K562 (cell line): ENCODE results near the gene JAK3. TPM values are rescaled to one million over a fixed set of nuclear protein-coding genes. Genes with fewer than 3 reads are reported as not detected.

Source experiments
- ATAC-seq: fragments of 200-7000 bp; cut with Tn5 transposase; 3 replicates; pipeline ENCODE4 v1.9.1; 2020; ENCODE audit warnings: moderate library complexity
- BruUV-seq: library from RNA; stranded (reverse); fragments of 400-500 nt; replicated peaks from 2 replicates; lab custom pipeline; 2021; lab: Mats Ljungman, UMichigan
- CTCF ChIA-PET: fragments of 300-600 bp; formaldehyde crosslinking; extraction: SDS; loops from one replicate; lab custom pipeline; 2021; ENCODE audit warnings: low intra/inter-chr PET ratio; lab: Yijun Ruan, JAX
- POLR2A ChIA-PET: fragments of 300-600, 350-650 bp; sonication (Branson Sonifier 250); formaldehyde crosslinking; extraction: SDS; loops from one replicate; lab custom pipeline; 2021; ENCODE audit warnings: antibody characterized with exemption, inconsistent platforms; lab: Yijun Ruan, JAX
- DNase-seq, 4 experiments: peaks; one replicate each; pipeline versions ENCODE4 v3.0.0 to v3.0.0-alpha.2; 2011 to 2018; ENCODE audit warnings: low spot score in 3 of 4, mixed read lengths in 3 of 4; ENCODE audit errors: extremely low read depth in 1 of 4
- FAIRE-seq: peaks from 2 replicates; lab custom pipeline; 2011; peaks lifted over from hg19 to GRCh38; lab: Jason Lieb, UNC
- H2AFZ ChIP-seq: 2 replicates; pipeline ENCODE4 v1.6.0; 2011; ENCODE audit warnings: low read depth, low read length, control low read depth, inconsistent platforms
- H3K27ac ChIP-seq: fragments of 200-600 bp; 3 replicates; pipeline ENCODE4 v1.8.0; 2011; ENCODE audit warnings: low read depth, mild to moderate bottlenecking, control low read depth, inconsistent platforms, low read length, moderate library complexity, mixed read lengths; ENCODE audit errors: extremely low read depth
- H3K27me3 ChIP-seq, 2 experiments: fragments of 300-600 bp in 1 of 2; 2 replicates in 1 of 2; 3 replicates in 1 of 2; pipeline versions ENCODE4 v1.6.0 to v1.8.0; 2011; ENCODE audit warnings: inconsistent platforms in 2 of 2, low read length in 2 of 2, mild to moderate bottlenecking in 1 of 2, mixed read lengths in 1 of 2, moderate library complexity in 1 of 2; ENCODE audit not compliant: control insufficient read depth in 2 of 2, insufficient read depth in 2 of 2
- H3K36me3 ChIP-seq: fragments of 300-600 bp; 3 replicates; pipeline ENCODE4 v1.8.0; 2011; ENCODE audit warnings: mild to moderate bottlenecking, low read length, inconsistent platforms; ENCODE audit not compliant: control insufficient read depth, insufficient read depth
- H3K4me1 ChIP-seq, 2 experiments: fragments of 200-600 bp in 1 of 2; replicated peaks in 1 of 2; 2 replicates in 1 of 2; 3 replicates in 1 of 2; pipeline versions ENCODE4 v1.5.1 to v1.8.0; 2011; ENCODE audit warnings: inconsistent platforms in 2 of 2, low read length in 2 of 2, mild to moderate bottlenecking in 1 of 2, mixed read lengths in 1 of 2, moderate library complexity in 1 of 2; ENCODE audit not compliant: control insufficient read depth in 2 of 2, insufficient read depth in 2 of 2
- H3K4me2 ChIP-seq: 2 replicates; pipeline ENCODE4 v1.6.1; 2011; ENCODE audit warnings: low read length, control low read depth, inconsistent platforms, mixed read lengths; ENCODE audit not compliant: insufficient read depth
- H3K4me3 ChIP-seq: fragments of 200-600 bp; sonication (generic), shearing (Covaris generic); 2 replicates; pipeline ENCODE4 v1.5.1; 2016; ENCODE audit warnings: control low read depth, inconsistent platforms
- H3K79me2 ChIP-seq: fragments of 200-600 bp; 3 replicates; pipeline ENCODE4 v1.8.0; 2011; ENCODE audit warnings: low read length, inconsistent platforms; ENCODE audit not compliant: control insufficient read depth, insufficient read depth
- H3K9ac ChIP-seq, 2 experiments: 2 replicates each; pipeline versions ENCODE4 v1.6.0 to v1.6.1; 2011; ENCODE audit warnings: low read depth in 2 of 2, low read length in 2 of 2, control low read depth in 1 of 2, inconsistent platforms in 1 of 2, mild to moderate bottlenecking in 1 of 2, mixed read lengths in 1 of 2; ENCODE audit not compliant: insufficient read depth in 1 of 2
- H3K9me1 ChIP-seq: one replicate; pipeline ENCODE4 v1.6.0; 2011; ENCODE audit warnings: inconsistent platforms, mild to moderate bottlenecking, low read length, moderate library complexity; ENCODE audit not compliant: control insufficient read depth, insufficient read depth
- H3K9me3 ChIP-seq: replicated peaks from 2 replicates; pipeline ENCODE4 v1.5.1; 2011; ENCODE audit warnings: low read depth, low read length, inconsistent platforms; ENCODE audit not compliant: control insufficient read depth, insufficient read depth
- H4K20me1 ChIP-seq: replicated peaks from 2 replicates; pipeline ENCODE4 v1.6.1; 2011; ENCODE audit warnings: low read length, inconsistent platforms, mixed read lengths; ENCODE audit not compliant: control insufficient read depth, insufficient read depth
- ARHGAP35 ChIP-seq: fragments of 450-650 bp; IDR thresholded peaks from 2 replicates; pipeline ENCODE4 v1.6.1; 2018; ENCODE audit not compliant: partially characterized antibody
- ATF3 ChIP-seq, 2 experiments: fragments of 450-650 bp in 1 of 2; sonication (generic) in 1 of 2; formaldehyde crosslinking in 1 of 2; IDR thresholded peaks in 1 of 2; conservative IDR thresholded peaks in 1 of 2; 2 replicates each; pipeline versions ENCODE4 v1.6.1 to v1.8.1; 2016 to 2023; ENCODE audit warnings: mild to moderate bottlenecking in 2 of 2, moderate library complexity in 2 of 2, inconsistent platforms in 1 of 2, missing genetic modification reagents in 1 of 2
- HMGN3 ChIP-seq: IDR thresholded peaks from 2 replicates; pipeline ENCODE4 v1.6.1; 2011; ENCODE audit warnings: borderline replicate concordance, low read depth, mild to moderate bottlenecking, mixed read lengths, low read length; ENCODE audit not compliant: insufficient read length; ENCODE audit errors: extremely low read depth
- JUND ChIP-seq, 2 experiments: IDR thresholded peaks; 2 replicates in 1 of 2; 3 replicates in 1 of 2; pipeline ENCODE4 v1.6.1; 2011; ENCODE audit warnings: borderline replicate concordance in 2 of 2, low read depth in 2 of 2, low read length in 2 of 2, improper control_type of control experiment in 1 of 2, missing biosample characterization in 1 of 2, missing genetic modification characterization in 1 of 2, missing genetic modification reagents in 1 of 2
- POLR2G ChIP-seq: fragments of 200-400 bp; formaldehyde crosslinking; IDR thresholded peaks from 2 replicates; pipeline ENCODE4 v1.6.1; 2017; ENCODE audit warnings: low read depth, mild to moderate bottlenecking, antibody characterized with exemption, low read length, moderate library complexity
- RERE ChIP-seq: sonication (generic); formaldehyde crosslinking; IDR thresholded peaks from 2 replicates; pipeline ENCODE4 v1.8.0; 2023; ENCODE audit warnings: missing genetic modification reagents, mild to moderate bottlenecking, borderline replicate concordance
- SMARCB1 ChIP-seq: IDR thresholded peaks from 2 replicates; pipeline ENCODE4 v1.6.1; 2011; ENCODE audit warnings: improper control_type of control experiment, low read depth; ENCODE audit not compliant: insufficient read length
- ZSCAN29 ChIP-seq: fragments of 450-650 bp; IDR thresholded peaks from 2 replicates; pipeline ENCODE4 v1.6.1; 2017
- WGBS: fragments of 100-300 bp; shearing (Covaris generic); methylation state at CpG from one replicate; pipeline ENCODE4 v1.1.6; 2016; ENCODE audit warnings: low coverage, mixed read lengths; ENCODE audit not compliant: insufficient coverage; ENCODE audit errors: missing lambda C conversion rate; 5-methylcytosine and 5-hydroxymethylcytosine counted together
- in situ Hi-C: fragments of 300-500 bp; cut with MboI; formaldehyde crosslinking; loops from 4 replicates; pipeline ENCODE4 v1.15.0; 2018; ENCODE audit warnings: inconsistent platforms, mixed read lengths
- intact Hi-C: fragments of 100-400 bp; cut with micrococcal nuclease; formaldehyde crosslinking; loops from 2 replicates; pipeline ENCODE4 v1.14.2; 2022
- polyA plus RNA-seq, 8 experiments: library from polyadenylated mRNA; depleted of rRNA in 4 of 8; stranded (reverse) in 5 of 8; unstranded in 3 of 8; fragments of >200 nt; fragmentation: Nextera tagmentation in 2 of 8; fragmentation: Illumina TruSeq in 1 of 8; extraction: Ambion mirVana in 2 of 8; extraction: Trizol in 1 of 8; gene quantifications; 2 replicates each; pipeline versions ENCODE4 v1.2.1 to v1.2.3, GENCODE V29; 2011 to 2014; ENCODE audit warnings: inconsistent platforms in 1 of 8, missing spikeins in 1 of 8
- total RNA-seq, 7 experiments: library from RNA; depleted of rRNA in 6 of 7; stranded (reverse); fragments of >200 nt in 6 of 7; fragmentation: Illumina TruSeq in 2 of 7; extraction: Trizol in 2 of 7; gene quantifications; 2 replicates each; pipeline versions ENCODE4 v1.2.1 to v1.2.3, GENCODE V29; 2011 to 2021; ENCODE audit warnings: low replicate concordance in 1 of 7

The JAK3 gene
- total and polyA plus RNA-seq, 9 of the 15 experiments (the other 6 are each of a cell fraction or from before 2014, with no cell fraction given) = 0.01 to 0.18 (median 0.07) TPM; not detected in 1

GRCh38 chr19:17863520-17864182, 15.9 kb upstream of the JAK3 start:
- H3K4me3 ChIP-seq = no peak overlapping the region
- no TSS peak for BruUV-seq
- no peak overlapping the region for H2AFZ ChIP-seq
- FAIRE-seq (no peak), ATAC-seq (no peak), DNase-seq (peak in 2 of 4 experiments; percentile 3 to 21)
- peaks cover 43% of the 10 kb centered on the region for H3K79me2 ChIP-seq
- no peaks in the 10 kb centered on the region for H3K27me3 ChIP-seq
- no peak overlapping the region for H3K4me2 ChIP-seq
- peaks cover 18 to 47% of the 10 kb centered on the region in 2 experiments; a peak in 4 of 5 replicates for H3K4me1 ChIP-seq
- H3K9ac ChIP-seq = peak overlapping the region in 1 of 2 experiments; percentile 86; a peak in 2 of 4 replicates
- peak overlapping the region; percentile 55; the same call in 1 of the 3 replicates for H3K27ac ChIP-seq
- intact Hi-C loops = loop anchor here (10.0 kb wide), 1 partner anchor 191 kb away; no protein-coding TSS in a partner anchor
- POLR2A ChIA-PET = interaction anchor here (0.6 to 4.2 kb wide), 7 partner anchors 8 to 186 kb away, joined by 3 to 42 read pairs (median 4); partner anchors contain the start of genes CCDC124 and FCHO1
- CTCF ChIA-PET = no interaction called here
- 86% methylated on average over 7 of the region's 8 CpGs for whole genome bisulfite sequencing
- in situ Hi-C loops = no loop called here
- H3K36me3 ChIP-seq = peaks cover 48% of the 10 kb centered on the region
- H3K9me1 ChIP-seq = peaks cover 3% of the 10 kb centered on the region
- no peaks in the 10 kb centered on the region for H3K9me3 ChIP-seq
- H4K20me1 ChIP-seq = peaks cover 51% of the 10 kb centered on the region
- TF ChIP-seq POLR2G (peak; percentile 35), JUND (IDR thresholded peaks at IDR 0.05; ENCODE audit: borderline replicate concordance, low read depth, low read length) (no peak), JUND (tag; IDR thresholded peaks at IDR 0.05; ENCODE audit: borderline replicate concordance, low read depth, low read length) (no peak), SMARCB1 (no peak), RERE (CRISPR knock-in tag) (no peak), ARHGAP35 (no peak), ZSCAN29 (no peak), ATF3 (IDR thresholded peaks at IDR 0.05) (no peak), ATF3 (CRISPR knock-in tag; conservative IDR thresholded peaks at IDR 0.05) (0 out of 2 replicates have a peak, but pooled peaks have one; percentile 9), HMGN3 (no peak)
